Stimulated activated naive CD8-positive, alpha-beta T cell treated with anti-CD3 and anti-CD28 coated beads, Interleukin-15, Interleukin-2, amounts not matched to agents 100 ng/mL and 50 ng/mL, for 24 hours (primary cell): ENCODE data around the gene GARIN5A.
"Not testable (repeated sequence)": the region's sequence is repeated elsewhere in the genome, so short reads cannot be mapped to it uniquely, and the experiment has no call there.

Experiments
- H3K27ac Mint-ChIP-seq: one replicate; pipeline ENCODE4 v1.8.0; 2021; ENCODE audit warnings: mild to moderate bottlenecking, mixed read lengths
- H3K27me3 Mint-ChIP-seq: one replicate; pipeline ENCODE4 v1.8.0; 2021; ENCODE audit warnings: mixed read lengths
- H3K36me3 Mint-ChIP-seq: one replicate; pipeline ENCODE4 v1.8.0; 2021; ENCODE audit warnings: low read depth, mixed read lengths
- H3K4me1 Mint-ChIP-seq: one replicate; pipeline ENCODE4 v1.8.0; 2021; ENCODE audit warnings: low read depth, mixed read lengths
- H3K4me3 Mint-ChIP-seq: one replicate; pipeline ENCODE4 v1.8.0; 2021; ENCODE audit warnings: mild to moderate bottlenecking, mixed read lengths
- H3K9me3 Mint-ChIP-seq: one replicate; pipeline ENCODE4 v1.8.0; 2021; ENCODE audit warnings: mixed read lengths

Gene GARIN5A

DNA sequence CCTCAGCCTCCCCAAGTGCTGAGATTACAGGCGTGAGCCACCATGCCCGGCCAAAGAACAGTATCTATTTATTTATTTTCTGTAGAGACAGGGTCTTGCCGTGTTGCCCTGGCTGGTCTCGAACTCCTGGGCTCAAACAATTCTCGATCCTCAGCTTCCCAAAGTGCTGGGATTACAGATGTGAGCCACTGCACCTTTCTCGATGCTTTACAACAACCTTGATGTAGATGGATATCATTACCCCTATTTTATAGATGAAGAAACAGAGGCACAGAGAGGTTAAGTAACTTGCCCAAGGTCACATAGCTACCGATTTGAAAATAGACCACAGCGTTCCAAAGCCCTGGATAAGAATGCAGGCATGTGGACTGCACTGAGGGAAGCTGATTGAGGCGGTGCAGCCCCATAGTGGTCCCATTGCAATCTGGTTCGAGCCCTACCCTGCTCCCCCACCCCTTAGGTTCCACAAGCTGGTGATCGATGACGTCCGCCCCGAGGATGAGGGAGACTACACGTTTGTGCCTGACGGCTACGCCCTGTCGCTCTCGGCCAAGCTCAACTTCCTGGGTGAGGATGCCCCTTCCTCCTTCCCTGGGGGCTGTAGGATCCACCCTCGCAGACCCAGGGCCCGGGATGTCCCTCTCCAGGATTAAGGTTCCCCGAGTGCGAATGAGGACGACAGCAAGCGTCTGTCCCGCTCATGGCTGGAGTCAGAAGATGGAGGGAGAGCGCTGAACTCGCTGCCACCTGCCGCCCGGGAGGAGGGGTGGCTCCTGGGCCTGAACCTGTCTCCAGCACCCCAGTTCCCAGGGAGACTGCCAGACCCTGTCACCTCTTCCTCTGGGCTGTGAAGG lies 26.1 kb downstream of the GARIN5A start:
- H3K4me1 Mint-ChIP-seq, result no peaks in the 10 kb centered on the region
- no peaks in the 10 kb centered on the region for H3K9me3 Mint-ChIP-seq
- H3K27ac Mint-ChIP-seq, result no peak overlapping the region
- no peaks in the 10 kb centered on the region for H3K36me3 Mint-ChIP-seq
- no peak overlapping the region for H3K4me3 Mint-ChIP-seq
- peaks cover 13% of the 10 kb centered on the region for H3K27me3 Mint-ChIP-seq

DNA sequence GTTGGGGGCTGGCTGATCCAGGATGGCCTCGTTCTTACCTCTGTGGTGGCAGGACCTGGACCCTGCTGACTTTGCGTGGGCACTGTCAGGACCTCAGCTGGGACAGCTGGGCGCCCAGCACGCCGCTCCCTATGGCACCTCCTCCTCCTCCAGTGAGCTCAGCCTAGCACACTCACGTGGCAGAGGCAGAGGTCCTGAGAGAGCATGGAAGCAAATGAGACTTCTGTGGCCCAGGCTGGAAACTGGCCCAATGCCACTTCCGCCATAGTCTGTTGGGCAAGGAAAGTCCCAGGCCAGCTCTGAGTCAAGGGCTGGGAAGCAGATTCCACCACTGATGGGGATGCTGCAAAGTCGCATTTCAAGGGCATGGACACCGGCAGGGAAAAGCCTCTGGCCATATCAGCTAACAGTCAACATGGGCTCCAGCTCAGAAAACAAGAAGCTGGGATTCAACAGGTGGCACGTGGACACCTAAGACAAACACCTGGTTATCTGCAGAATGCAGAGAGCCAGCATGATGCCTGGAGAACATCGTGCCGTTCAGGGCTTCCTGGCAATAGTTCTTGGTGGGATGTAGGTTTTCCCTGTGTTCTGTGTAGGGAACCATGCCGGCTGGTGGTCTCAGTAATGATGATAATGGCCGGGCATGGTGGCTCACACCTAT lies 27.3 kb downstream of the GARIN5A start:
- Mint-ChIP-seq H3K27me3 (peaks cover 14% of the 10 kb centered on the region), H3K9me3 (no peaks in the 10 kb centered on the region), H3K4me3 (no peak overlapping the region), H3K27ac (no peak overlapping the region), H3K36me3 (no peaks in the 10 kb centered on the region), H3K4me1 (no peaks in the 10 kb centered on the region)

DNA sequence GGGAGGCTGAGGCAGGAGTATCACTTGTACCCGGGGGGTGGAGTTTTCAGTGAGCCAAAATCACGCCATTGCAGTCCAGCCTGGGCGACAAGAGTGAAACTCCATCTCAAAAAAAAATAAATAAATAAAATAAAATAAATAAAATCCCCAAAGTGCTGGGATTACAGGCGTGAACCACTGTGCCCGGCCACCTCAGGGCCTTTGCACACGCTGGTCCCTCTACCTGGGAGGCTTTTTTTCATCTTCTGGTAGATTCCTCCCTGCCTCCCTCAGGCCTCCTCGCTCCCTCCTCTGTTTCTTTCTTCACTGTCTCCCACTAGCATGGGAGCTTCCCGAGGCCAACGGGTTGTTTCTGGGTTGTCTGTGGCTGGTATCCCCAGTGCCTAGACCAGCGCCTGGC lies 28.9 kb downstream of the GARIN5A start:
- Mint-ChIP-seq H3K27me3 (peaks cover 18% of the 10 kb centered on the region), H3K9me3 (no peaks in the 10 kb centered on the region), H3K4me1 (no peaks in the 10 kb centered on the region), H3K36me3 (no peaks in the 10 kb centered on the region), H3K4me3 (no peak overlapping the region), H3K27ac (no peak overlapping the region)

DNA sequence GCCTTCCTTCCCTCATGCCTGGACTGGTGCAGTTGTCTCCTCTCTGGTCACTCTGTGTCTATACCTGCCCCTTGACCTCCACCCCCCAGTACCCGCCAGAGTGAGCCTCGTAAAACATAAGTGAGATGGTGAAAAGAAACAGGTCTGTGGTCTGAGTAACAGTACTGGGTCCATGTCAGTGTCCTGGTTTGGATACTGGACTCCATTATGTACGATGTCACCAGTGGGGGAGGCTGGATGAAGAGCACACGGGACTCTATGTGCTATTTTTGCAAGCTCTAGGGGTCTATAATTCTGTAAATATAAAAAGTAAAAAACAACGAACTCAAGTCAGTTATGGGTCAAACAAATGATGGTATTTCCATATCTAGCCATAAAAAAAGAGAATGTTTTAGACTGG lies 29.6 kb downstream of the GARIN5A start:
- H3K9me3 Mint-ChIP-seq, result no peaks in the 10 kb centered on the region
- H3K27ac Mint-ChIP-seq, result no peak overlapping the region
- H3K36me3 Mint-ChIP-seq, result no peaks in the 10 kb centered on the region
- peaks cover 13% of the 10 kb centered on the region for H3K27me3 Mint-ChIP-seq
- no peak overlapping the region for H3K4me3 Mint-ChIP-seq
- no peaks in the 10 kb centered on the region for H3K4me1 Mint-ChIP-seq

DNA sequence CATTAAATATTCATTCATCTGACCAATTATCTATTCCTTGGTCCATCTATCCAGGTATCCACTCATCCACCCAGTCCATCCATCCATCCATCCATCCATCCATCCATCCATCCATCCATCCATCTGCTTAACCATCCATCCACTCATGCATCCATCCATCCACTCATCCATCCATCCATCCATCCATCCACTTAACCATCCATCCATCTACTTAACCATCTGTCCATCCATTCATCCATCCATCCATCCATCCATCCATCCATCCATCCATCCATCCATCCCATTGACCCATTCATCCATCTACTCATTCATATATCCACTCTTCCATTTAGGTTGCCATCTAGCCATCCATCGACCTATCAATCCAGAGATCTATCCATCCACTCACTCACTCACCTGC lies 32.6 kb downstream of the GARIN5A start:
- H3K4me3 Mint-ChIP-seq, result no peak overlapping the region
- no peaks in the 10 kb centered on the region for H3K4me1 Mint-ChIP-seq
- H3K27ac Mint-ChIP-seq, result no peak overlapping the region
- H3K36me3 Mint-ChIP-seq, result no peaks in the 10 kb centered on the region
- no peaks in the 10 kb centered on the region for H3K9me3 Mint-ChIP-seq
- H3K27me3 Mint-ChIP-seq, result peaks cover 7% of the 10 kb centered on the region

DNA sequence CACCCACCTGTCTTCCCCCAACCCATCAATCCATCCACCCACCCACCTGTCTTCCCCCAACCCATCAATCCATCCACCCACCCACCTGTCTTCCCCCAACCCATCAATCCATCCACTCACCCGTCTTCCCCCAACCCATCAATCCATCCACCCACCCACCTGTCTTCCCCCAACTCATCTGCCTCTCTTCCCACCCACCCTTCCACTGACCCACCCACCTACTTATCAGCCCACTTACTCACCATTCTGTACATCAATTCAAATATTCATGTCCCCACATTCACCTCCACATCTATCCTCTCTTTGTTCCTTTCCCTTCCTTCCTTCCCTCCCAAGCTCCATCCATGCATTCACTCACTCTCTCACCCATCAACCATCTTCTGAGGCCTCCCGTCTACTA lies 37.5 kb downstream of the GARIN5A start:
- not testable (repeated sequence) for H3K4me3 Mint-ChIP-seq, H3K9me3 Mint-ChIP-seq, H3K27me3 Mint-ChIP-seq, H3K36me3 Mint-ChIP-seq, H3K4me1 Mint-ChIP-seq, H3K27ac Mint-ChIP-seq

DNA sequence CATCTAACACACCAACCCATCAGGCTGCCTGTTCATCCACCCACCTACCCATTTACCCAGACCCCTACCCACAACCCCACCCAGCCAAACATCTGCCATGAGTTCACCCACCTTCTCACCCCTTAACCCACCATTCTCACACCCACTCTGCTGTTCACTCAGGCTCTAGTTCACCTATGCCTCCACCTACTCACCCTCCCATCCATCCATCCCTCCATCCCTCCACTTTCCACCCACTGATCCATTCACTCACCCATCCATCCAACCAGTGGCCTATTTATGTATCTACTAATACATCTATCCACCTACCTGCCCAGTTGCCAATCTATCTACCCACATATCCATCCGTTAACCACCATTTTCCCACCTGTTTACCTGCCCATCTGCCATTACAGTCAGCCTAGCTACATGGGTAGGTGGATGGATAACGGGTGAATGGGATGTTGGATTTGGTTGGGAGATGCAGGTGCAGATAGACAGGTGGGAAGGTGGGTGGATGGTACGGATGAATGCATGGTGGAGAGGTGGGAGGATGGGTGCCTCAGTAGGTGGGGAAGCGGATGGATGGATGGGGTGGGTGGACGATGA lies 38.7 kb downstream of the GARIN5A start:
- Mint-ChIP-seq H3K4me1 (peaks cover 9% of the 10 kb centered on the region), H3K27ac (no peak overlapping the region), H3K27me3 (peaks cover 4% of the 10 kb centered on the region), H3K9me3 (no peaks in the 10 kb centered on the region), H3K4me3 (no peak overlapping the region), H3K36me3 (no peaks in the 10 kb centered on the region)

DNA sequence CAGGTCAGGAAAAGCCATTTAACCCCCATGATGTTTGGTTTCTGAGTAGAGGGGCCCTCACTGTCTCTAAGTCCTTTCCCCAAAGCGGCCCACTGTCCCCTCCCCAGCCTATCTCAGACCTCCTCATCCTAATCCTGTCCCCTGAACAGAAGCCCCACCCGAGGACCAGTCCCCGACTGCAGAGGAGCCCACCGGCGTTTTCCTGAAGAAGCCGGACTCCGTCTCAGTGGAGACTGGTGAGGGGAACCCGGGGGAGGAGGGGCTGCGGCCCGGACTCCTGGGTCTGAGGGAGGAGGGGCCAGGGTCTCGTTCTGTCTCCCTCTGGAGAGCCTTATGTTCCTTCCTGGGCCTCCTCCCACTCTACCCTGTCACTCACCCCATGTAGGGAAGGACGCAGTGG lies 41.0 kb downstream of the GARIN5A start:
- peaks cover 16% of the 10 kb centered on the region for H3K27me3 Mint-ChIP-seq
- H3K27ac Mint-ChIP-seq, result no peak overlapping the region
- no peaks in the 10 kb centered on the region for H3K9me3 Mint-ChIP-seq
- peaks cover 21% of the 10 kb centered on the region for H3K4me1 Mint-ChIP-seq
- H3K36me3 Mint-ChIP-seq, result no peaks in the 10 kb centered on the region
- no peak overlapping the region for H3K4me3 Mint-ChIP-seq

DNA sequence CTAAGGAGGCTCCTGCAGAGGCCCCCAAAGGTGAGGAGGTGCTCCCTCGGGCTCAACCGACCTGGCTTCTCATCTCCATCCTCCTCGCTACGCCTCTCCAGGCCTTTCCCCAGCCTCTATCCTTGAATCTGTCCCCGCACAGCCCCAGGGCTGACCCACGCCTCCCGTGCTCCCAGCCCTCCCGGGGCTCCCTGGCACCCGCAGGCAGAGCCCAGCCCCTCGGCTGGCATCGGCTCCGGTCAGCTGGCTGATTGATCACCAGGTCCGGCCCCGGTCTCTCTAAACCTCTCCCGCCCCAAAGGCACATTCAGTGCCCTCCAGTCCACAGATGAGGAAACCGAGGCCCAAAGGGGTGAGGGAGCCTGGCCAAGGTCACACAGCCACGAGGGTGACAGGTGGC lies 41.4 kb downstream of the GARIN5A start:
- no peaks in the 10 kb centered on the region for H3K9me3 Mint-ChIP-seq

DNA sequence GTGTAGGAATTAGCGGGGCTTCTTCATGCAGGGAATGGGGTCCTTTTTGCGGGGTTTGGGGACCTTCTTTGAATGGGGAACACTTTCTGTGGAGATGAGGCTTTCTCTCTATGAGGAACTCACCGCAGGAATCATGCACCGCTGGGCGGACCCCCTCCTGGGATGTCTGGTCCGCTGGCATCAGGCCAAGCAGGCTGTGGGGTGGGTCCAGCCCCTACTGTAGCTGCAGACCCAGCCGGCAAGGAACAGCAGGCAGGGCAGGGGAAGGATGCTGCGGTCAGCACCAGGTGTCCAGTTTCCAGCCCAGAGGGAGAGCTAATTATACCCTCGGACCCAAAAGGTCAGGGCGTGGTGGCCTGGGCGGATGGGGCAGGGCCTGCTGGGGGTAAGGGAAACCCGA lies 42.1 kb downstream of the GARIN5A start:
- Mint-ChIP-seq H3K36me3 (no peaks in the 10 kb centered on the region), H3K27me3 (peaks cover 17% of the 10 kb centered on the region), H3K9me3 (no peaks in the 10 kb centered on the region), H3K4me1 (peaks cover 23% of the 10 kb centered on the region), H3K27ac (no peak overlapping the region), H3K4me3 (no peak overlapping the region)

More for the DNA sequence above, 41.4 kb downstream of the GARIN5A start:
- Mint-ChIP-seq H3K27ac (no peak overlapping the region), H3K4me1 (peaks cover 23% of the 10 kb centered on the region), H3K27me3 (peaks cover 17% of the 10 kb centered on the region), H3K36me3 (no peaks in the 10 kb centered on the region), H3K4me3 (no peak overlapping the region)

DNA sequence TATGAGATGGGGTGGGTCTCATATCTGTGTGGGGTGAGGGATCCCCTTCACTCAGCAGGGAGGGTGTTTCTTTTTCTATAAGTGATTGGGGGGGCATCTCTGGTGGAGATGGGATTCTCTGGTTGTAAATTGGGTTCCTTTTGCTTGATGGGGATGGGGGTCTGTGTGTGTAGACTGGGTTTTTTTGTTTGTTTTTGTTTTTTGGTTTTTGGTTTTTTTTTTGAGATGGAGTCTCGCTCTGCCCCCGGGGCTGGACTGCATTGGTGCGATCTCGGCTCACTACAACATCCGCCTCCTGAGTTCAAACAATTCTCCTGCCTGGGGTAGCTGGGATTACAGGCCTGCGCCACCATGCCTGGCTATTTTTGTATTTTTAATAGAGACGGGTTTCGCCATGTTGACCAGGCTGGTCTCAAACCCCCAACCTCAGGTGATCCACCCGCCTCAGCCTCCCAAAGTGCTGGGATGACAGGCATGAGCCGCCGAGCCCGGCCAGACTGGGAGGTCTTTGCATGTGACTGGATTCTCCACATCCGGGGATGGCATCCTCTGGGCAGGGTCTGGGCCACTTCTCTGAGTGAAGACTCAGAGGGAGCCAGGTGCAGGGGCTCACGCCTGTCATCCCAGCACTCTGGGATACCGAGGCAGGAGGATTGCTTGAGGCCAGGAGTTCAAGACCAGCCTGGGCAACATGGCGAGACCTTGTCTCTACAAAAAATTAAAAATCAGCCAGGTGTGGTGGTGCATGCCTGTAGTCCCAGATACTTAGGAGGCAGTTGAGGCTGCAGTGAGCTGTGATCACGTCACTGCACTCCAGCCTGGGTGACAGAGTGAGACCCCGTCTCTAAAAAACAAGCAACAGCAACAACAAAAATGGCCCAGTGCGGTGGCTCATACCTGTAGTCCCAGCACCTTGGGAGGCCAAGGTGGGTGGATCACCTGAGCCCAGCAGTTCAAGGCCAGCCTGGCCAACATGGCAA lies 43.2 kb downstream of the GARIN5A start:
- Mint-ChIP-seq H3K4me1 (peaks cover 29% of the 10 kb centered on the region), H3K4me3 (peak overlapping the region; percentile 52), H3K27ac (peak overlapping the region; percentile 52), H3K27me3 (peaks cover 21% of the 10 kb centered on the region), H3K36me3 (no peaks in the 10 kb centered on the region), H3K9me3 (no peaks in the 10 kb centered on the region)

DNA sequence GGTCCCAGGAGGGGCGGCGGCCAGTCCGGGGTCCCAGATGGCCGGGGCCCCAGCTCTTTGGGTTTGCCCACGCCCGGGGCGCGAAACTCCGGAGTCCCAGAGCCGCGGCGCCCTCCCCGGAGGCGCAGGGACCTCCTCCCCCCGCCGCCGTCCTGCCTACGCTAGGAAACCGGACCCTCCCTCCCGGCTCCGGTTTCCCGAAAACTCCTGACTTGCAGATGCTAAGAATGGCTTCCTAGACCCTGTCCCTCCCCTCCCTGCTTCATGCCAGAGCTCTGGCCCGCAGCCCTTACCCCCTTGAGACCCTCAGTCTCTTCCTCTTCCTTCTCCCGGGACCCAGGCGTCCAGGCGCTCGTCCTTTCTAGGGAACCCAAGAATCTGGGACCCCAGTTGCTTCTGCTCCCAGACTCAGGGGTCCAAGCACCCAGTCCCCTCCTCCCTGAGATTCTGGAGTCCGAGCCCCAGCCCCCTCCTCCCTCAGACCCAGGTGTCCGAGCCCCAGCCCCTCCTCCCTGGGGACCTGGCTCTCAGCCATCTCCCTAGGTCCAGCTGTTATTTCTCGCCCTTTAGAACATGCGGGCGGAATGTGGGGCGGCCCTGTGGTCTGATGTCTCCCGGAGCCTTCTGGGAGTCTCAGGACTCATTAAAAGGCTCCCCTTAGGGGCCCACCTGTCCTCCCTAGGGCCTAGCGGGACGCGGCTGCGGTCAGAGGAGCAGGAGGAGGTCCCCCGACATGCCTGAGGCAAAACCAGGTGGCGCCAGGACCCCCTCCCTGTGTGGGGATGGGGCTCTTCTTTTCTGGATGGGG lies 44.2 kb downstream of the GARIN5A start, which contains the start of gene MYBPC2:
MYBPC2 (plus strand) TSS at position 672 of the 808 bp plus-strand sequence; CDS start at position 734, 62 bp downstream.
- H3K4me3 Mint-ChIP-seq, result peak within 1 kb of the TSS; percentile 82
- H3K4me1 Mint-ChIP-seq, result peaks cover 29% of the 10 kb centered on the region
- H3K9me3 Mint-ChIP-seq, result no peaks in the 10 kb centered on the region
- H3K27me3 Mint-ChIP-seq, result peaks cover 21% of the 10 kb centered on the region
- H3K36me3 Mint-ChIP-seq, result no peaks in the 10 kb centered on the region
- peak within 1 kb of the TSS; percentile 86 for H3K27ac Mint-ChIP-seq

DNA sequence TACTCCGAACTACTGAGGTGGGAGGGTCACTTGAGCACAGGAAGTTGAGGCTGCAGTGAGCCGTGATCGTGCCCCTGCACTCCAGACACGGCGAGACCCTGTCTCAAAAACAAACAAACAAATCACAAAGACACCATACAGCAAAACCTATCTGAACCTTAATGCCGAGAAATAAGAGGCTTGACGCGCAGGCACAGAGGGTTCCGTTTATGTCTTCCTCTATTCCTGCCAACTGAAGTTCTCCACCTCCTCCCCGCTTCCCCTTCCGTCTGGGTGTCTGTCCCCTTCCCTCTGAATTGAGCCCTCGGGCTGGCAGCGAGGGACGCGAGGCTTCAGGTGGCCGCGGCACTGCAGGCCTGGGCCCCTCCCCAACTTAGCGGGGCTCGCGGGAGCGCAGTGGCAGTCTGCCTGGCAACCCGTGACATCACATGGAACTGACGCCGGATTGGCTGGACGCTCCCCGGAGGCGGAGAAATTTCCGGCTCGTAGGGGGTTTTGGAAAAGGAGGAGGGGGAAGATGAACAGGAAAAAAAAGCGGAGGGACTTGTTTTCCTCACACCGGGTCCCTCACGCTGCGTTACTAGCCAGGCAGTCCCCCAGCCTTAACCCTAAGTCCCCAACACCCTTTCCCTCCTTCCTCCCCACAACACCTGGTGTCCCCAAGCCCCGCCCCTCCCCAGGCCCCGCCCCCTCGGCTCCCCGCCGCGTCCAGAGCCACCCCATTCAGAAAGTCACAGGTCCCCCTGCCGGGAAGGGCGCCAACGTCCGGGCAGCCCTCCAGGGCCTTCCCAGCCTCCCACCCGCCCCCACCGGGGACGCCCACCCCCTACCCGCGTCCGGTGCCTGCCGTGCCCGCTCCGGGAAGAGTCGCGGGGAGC lies 45.1 kb downstream of the GARIN5A start:
- peaks cover 21% of the 10 kb centered on the region for H3K27me3 Mint-ChIP-seq
- peaks cover 29% of the 10 kb centered on the region for H3K4me1 Mint-ChIP-seq
- peak overlapping the region; percentile 86 for H3K27ac Mint-ChIP-seq
- H3K4me3 Mint-ChIP-seq, result peak overlapping the region; percentile 82
- no peaks in the 10 kb centered on the region for H3K36me3 Mint-ChIP-seq
- no peaks in the 10 kb centered on the region for H3K9me3 Mint-ChIP-seq
